Hematopoietic multipotent progenitor cell treated with erythropoietin and hydrocortisone succinate and interleukin-3 and kit ligand, for 4 days (in vitro differentiated cells): ENCODE measurements around the gene RSPH1.

Experiments used
- DNase-seq: peaks from one replicate; pipeline ENCODE4 v3.0.0-alpha.2; 2015

RSPH1 gene

DNA sequence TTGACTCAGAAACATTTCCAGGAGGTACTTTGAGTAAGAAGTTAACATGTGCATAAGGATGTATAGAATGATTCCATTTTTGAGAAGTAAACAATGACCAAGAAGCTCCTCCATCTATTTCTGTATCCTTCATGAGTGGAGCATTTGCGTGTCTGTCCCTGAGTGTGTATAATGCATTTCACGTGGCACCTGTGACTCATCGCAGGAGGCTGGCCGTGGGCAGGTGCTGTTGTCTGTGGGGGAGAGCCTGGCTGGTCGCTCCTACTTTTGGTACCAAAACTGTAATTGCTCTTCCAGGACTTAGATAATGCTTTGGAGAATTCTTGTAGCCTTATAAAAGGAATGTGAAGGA is 34.1 kb upstream of the RSPH1 start:
- DNase-seq = no peak

DNA sequence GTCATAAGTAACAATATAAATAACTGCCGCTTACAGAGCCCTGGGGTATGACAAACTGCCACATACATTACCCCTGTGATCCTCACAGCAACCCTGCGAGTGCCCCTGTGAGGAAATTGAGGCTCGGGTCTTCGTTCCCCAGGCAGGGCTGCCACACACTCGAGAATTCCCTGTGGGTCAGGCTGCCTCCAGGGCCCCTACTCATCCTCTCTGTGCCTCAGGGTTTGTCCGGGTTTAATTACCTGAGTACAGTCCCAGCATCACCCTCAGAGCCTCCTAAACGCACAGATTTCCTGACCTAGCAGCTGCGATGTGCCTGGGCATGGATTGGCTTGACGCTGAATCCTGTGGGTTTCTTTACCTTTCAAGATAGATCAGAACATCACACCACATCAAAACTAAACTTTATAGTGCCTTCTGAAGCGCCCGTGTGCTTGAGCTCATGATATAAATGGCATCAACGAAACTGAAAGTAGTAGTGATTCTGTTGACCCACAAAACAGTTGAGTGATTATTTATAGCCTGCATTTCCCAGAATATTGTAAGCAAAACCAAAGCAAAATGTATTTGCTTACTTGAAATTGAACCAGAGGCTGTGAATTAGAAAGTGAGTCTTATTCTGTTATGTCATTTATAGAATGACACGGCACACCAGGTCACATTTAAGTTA is 31.6 kb upstream of the RSPH1 start:
- no peak for DNase-seq

DNA sequence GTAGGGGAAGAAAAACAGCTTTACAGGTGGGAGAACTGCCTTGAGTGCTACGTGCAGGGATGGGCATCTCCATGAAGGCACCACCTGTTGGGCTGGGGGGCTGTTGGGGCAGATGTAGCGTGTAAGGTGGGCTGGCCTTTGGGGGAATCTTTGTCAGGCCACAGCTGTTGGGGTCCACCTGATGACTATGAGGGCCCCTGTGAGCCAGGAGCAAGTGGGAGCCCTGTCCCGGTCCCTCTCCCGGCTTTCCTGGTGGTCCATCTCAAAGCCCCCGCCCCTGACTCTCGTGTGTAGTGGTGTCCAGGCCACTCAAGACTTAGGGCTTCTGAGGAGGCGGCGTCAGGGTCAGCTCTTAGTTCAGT is 31.1 kb upstream of the RSPH1 start:
- DNase-seq = no peak

DNA sequence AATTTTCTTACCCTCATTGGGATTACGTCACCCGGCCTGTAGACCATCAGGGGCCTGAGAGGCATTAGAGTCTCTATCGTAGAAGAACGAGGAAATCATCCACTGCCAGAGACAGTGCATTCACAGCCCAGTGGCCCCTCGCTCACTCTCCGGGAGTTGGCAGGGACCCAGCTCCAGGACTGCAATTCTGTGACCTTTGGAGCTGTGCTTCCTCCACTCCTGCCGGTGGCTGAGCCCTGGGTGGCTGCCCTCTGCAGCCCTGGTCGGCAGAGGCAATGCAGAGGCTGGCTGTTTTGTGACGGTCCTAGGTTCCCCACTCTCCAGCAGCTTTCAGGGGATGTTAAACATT is 30.3 kb upstream of the RSPH1 start:
- no peak for DNase-seq

DNA sequence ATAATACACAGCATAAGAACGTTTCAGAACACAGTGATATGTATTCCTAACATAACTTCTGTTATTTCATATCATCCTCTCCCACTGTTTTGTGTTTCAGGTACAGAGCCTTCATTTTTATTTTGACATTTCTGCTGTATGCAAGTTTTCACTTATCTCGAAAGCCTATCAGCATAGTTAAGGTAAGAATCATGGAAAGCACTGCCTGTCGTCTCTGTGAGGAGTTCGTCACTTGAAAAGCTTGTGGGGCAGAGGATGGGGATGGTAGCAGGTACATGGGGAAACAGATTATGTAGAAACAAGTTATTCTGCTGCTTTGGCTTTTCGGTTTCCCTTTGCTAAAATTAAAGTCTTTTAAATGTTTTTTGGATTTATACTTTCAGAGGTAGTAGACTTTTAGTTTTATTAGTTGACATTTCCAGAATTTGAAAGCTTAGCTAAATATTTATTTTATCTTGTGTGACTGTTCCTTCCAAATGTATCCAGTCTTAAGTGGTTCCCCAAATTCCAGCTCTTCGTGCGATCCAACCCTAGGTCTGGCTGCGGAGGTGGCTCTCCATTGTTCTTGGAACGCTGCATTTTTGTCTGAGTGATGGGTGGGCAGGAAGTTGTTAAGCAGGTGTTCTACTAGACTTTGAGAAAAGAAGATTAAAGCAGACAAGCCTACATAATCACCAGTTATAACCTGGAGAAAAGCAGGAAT is 29.8 kb upstream of the RSPH1 start:
- DNase-seq = no peak

DNA sequence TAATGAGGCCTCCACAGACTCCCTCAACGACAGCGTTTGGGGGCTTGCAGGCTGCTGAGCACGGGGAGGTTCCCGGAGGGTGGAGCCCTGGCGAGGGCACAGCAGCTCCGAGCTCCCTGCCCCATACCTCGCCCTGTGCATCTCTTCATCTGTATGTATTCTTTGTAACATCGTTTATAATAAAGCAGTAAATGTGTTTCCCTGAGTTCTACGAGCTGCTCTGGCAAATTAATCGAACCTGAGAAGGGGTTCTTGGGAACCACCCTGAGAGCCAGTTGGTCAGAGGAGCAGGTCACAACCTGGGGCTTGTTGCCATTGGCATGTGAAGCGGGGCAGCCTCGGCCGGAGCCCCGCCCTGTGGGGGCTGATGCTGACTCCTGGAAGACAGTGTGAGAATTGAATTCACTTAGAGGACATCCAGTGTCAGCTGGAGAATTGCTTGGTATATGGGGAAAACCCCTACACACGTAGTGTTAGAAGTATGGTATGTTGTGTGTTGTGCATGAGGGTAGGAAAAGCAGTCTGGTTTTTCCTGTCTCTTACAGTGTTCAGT is 29.1 kb upstream of the RSPH1 start:
- no peak for DNase-seq

DNA sequence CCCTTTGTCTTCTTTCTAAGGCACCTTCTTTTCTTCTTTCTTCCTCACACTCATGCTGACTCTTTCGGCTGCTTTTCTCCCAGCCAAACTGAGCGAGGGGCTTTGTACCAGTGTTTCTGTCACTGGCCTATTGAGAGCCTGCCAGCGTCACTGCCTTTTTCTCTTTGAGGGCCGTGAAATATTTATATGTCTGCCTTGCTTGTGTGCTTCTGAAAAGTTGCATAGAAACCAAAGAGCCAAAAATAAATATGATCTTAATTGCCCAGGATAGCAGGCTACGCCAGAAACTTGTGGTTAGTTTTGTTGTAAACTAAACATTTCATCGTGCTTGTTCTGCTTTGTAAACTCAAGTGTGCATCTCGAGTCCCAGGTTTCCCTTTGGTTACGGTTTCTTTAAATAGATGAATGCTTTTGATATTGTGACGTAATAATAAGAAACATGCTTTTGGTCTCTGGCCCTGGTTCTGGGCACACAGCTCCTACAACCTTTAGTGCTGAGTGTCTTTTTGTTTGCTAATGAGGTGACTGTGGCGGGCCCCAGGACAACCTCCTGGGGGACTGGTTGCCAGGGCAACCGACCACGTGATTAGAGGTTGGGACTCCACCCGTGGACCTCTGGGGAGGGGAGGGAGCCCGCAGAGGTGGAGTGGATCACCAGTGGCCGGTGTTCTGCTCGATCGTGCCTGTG is 28.5 kb upstream of the RSPH1 start:
- DNase-seq = peak; percentile 48

DNA sequence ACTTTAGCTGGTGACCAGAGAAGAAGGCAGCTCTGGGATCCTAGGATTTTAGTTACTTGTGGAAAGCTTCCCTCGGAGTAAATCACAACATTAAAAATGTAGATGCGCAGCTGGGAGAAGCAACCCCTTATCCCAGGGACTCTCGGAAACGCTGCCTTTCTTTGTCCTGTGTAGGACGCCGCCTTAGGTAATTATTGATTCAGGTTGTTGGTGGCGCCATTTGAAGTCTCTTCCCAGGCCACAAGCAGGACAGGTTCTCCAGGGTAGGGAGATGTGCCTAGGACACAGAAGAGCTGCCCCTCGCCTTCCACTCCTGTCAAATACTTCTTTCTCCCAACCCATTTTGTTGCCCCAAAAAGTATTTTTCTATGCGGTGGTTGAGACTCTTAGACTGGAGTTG is 27.9 kb upstream of the RSPH1 start:
- no peak for DNase-seq

DNA sequence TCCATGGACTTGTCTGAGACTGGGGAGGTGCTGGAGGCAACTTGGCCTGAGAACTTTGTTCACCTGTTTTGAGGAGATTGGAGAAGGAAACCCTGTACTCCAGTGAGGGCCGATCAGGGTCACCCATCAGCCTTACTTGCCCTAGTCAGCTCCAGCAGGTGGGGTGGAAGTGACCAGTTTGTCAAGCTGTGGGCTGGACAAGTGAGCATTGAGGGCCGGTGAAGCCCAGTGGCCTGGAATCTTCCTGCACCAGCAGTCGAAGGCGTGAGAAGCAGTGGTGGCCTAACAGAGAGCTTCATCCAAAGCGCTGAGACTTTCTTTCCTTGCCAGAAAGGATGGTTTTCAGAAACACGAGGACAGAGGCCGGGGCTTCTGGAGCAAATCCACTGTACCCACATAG is 27.2 kb upstream of the RSPH1 start:
- no peak for DNase-seq

DNA sequence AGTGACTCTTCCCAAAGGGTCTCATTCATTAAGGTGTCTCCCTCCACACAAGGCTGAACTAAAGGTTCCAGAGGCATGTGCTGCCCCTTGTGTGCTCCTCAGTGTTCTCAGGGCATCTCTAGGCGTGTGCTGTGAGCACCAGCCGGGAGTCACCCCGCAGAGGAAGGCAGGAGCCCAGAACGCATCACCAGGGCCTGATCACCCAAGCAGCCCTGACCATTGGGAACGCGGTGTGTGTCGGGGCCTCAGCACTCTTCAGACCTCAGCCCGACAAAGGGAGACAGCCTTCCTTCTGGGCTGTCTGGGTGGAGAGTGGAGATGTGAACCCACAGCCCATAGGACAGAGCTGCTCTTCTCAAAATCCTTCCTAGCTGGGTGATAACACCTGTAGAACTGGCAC is 26.7 kb upstream of the RSPH1 start:
- no peak for DNase-seq

DNA sequence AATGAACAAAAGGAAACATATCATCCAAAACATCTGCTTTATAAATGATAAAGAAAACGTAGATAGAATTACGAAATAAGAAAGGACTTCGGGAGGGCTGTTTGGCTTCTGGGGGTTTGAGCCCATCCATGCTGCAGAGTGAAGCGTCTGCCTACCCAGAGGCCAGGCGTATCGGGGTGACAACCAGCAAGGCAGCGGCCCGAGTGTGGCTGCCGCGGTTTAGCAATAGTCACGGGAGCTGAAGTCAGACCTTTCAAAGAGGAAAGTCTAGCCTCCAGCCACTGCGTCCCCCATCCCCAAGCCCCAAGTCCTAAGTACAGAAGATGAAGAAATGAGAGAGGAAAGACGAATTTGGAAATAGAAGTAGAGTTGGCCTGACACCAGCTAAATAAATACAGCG is 26.2 kb upstream of the RSPH1 start:
- DNase-seq = no peak

DNA sequence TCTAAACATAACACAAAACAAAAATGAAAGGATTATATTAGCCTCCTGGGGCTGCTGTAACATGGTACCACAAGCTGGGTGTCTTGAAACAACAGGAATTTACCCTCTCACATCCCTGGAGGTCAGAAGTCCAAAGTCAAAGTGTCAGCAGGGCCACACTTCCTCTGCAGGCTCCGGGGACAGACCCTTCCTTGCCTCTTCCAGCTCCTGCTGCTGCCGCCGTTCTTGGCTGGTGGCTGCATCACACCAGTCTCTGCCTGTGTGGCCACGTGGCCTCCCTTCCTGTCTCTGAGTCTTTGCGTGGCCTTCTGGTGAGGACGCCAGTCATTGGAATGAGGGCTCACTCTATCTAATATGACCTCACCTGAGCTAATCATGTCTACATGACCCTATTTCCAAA is 25.8 kb upstream of the RSPH1 start:
- no peak for DNase-seq

DNA sequence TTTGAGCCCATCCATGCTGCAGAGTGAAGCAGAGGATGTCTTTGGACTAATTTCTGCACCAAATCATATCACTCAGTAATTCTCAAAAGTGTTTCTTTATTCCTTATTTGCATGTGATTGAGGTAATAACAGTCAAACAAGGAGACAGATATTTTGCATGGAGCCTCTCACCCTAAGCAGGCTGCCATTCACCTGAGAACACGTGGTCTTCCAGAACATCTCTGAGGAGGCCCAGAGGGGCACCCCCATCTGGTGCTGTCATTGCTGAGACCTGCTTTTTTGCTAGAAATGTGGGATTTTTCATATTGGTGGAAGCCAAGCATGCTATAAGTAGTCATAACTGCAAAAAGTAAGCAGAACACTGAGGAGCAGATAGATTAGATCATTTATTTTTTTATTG is 25.4 kb upstream of the RSPH1 start:
- DNase-seq = no peak

DNA sequence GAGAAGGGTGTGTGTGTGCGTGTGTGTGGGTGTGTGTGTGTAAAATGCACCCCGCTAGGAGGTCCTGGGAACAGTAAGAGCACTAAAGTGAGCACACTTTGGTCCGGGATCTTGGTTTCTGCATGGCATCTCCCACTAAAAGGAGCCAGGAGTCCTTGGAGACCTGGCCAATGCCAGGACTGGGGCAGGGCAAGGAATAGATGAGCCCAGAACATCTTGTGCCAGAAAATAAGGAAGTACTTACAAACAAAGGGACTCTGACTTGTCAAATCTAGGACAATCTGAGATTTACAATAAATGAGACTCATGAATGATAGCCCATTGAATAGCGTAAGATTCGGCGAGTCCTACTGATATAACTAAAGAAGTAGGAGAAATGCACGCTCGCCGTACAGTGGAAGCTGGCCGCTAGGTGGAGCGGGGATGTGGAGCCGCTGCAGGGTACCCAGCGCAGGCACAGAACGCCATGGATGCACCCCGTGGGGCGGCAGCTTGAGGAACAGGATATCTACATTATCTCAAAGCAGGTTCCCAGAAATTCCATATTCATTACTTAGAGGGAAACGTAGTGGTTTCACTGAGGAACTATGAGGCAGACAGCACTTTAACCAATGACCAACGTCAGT is 24.7 kb upstream of the RSPH1 start:
- no peak for DNase-seq

DNA sequence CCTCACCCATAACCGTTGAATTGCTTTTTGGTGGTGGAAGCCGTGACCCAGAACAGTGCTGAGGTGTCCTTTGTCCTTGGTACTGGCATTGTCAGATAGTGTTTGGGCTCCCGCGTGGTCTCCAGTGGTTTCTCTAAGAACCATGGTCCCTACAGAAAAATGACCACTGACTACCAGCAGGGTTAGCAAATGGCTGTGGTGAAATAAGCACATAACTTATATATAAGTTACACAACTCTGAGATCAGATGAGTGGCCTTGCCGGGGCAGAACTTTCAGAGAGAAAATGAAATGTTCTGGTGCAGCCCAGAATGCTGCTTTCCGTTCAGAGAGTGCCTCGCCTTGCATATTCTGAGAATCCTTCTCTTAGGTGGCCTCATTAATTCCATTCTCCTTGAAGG is 22.6 kb upstream of the RSPH1 start:
- no peak for DNase-seq

DNA sequence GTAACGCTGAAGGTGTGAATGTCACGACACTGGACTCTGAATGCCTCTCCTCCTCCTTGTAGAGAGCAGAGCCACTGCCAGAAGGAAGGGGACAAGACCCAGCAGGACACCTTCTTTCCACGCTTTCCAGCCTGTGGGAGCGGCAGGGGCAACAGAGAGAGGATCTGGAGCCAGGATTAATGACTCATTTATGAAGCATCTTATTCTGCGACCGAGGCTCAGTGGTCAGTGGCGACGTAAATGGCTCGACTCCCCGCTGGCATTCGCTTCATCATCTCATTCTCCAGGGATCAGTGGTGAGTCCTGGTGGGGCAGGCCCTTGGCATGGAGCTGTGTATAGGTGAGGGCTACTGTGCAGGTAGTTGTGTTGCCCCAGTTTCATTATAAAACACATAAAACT is 22.2 kb upstream of the RSPH1 start:
- DNase-seq = no peak

DNA sequence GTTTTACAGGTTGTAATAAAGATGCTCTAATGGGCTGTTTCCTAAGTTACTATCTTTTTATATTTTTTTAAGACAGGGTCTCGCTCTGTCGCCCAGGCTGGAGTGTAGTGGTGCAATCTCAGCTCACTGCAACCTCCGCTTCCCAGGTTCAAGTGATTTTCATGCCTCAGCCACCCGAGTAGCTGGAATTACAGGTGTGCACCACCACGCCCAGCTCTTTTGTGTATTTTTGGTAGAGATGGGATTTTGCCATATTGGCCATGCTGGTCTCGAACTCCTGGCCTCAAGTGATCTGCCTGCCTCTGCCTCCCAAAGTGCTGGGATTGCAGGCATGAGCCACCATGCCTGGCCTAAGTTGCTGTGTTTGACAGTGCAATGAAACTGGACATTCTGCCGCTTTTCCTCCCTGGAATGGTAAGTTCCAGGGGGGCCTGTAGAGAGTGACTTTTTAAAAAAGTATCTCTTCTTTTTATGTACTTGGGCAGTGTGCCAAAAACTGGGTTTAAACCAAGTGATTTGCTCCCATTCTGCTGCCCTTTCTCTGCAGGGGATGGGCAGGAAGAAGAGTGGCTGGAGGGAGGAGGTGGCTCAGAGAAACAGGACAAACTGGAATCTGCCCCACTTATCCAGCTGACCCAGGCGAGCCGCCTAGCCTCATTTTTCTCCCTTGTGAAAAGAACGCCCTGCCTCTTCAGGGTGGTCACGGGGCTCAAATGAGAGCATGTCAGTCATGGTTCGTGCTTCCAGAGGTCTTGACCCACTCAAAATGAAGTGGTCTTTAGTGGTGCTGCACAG is 19.9 kb upstream of the RSPH1 start:
- no peak for DNase-seq

DNA sequence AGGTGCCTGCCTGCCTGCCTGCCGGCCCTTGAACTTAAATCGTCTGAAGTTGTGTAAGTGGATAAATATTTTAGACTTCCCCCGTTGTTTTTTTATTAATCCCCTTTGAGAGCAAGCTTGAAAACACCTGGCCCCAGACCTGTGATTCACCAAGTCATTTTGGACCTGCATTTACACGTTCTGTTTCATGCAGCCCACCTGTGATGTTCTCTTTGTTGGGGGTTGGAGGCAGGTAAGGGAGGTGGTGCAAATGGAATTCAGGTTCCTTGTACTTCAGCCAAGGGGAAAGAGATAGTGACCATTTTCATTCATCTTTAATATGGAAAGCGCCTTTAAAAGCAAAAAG is 18.8 kb upstream of the RSPH1 start:
- DNase-seq = no peak

DNA sequence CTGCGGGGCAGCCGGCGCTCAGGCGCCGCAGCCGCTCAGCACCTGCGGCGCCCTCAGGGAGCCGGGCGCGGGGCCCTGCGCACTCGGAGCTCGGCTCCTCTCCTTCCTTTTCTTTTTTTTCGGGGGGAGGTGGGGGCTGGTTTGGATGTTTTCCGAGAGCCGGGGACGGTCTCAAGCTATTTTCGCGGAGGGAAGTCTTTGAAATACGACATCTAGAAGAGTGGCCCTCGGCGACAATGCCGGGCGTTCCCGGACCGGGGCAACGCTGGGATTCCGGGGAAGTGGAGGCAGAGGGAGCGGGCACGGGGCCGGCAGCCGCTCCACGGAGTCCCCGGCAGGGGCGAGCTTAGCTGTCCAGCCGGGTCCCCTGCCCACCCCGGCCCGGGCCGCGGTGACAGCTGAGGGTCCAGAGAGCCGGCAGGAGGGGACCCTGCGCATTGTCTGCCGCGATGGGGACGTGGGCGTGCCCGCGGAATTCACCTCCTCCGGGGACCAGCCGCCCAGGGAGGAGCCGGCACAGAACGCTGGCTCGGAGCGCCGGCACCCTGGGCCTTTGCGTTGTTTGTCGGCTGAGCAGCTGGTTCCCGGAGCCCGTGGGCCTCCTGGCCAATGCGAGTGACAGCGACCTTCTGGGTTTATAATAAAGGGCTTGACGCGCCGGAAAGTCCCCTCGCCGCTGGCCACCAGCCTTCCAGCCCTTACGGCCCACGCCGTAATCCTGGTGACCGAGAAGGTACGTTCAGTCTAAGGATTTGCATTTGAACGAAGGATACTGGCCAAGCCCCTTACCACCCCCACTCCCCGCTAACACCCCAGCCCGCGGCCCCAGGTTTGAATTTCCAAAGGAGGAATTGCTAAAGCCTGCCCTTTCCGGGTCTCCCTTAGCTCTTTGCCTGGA is 18.2 kb upstream of the RSPH1 start:
- DNase-seq = peak; percentile 66

DNA sequence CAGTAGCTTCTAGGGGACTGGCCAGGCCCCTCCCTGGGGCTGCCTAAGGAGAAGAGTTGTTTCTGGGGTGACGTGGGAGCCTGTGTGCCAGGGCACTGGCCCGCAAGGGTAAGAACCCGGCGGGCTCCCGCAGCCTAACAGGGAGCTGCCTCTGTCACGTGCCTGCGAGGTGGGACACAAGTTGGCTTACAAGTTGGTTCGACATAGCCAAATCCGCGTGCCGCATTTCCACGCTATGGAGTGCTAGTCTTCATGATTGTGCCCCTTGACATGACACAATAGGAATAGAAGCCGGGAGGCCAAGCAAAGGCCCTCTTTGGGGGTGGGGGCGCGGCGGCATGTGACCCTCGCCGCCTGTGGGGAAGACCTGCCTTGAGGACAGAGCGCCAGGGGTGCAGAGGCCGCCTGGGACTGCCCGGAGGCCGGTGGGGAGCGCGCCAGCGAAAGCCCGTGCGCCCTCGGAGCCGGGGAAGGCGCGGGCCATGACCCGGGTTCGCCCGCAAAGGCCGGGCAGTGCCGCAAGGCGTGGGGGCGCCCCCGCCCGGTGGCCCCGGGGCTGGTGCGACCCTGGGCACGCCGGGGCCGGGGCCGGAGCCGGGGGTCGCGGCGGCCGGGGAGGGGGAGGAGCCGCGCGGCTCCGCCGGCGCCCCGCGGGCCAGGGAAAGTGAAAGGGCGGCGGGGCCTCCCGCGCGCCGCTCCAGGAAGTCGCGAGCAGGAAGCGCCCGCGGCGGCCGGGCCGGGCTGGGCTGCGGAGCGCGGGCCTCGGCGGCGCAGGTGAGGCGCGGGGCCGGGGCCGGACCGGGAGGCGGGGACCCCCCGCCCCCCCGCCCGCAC is 17.3 kb upstream of the RSPH1 start, which contains the start of gene SLC37A1:
Gene SLC37A1 (plus strand): TSS at position 702 of the 834 bp plus-strand sequence. CDS start 4,603 bp downstream, outside the sequence.
- DNase-seq = peak; percentile 54
